Tibial artery (tissue), 4 donors: ENCODE data around the gene SMIM38.

Experiments used
- DNase-seq, 2 donors: peaks; one replicate each; pipeline ENCODE4 v3.0.0-alpha.2; 2019
- H3K27ac ChIP-seq, 2 donors: fragments of 200-600 bp; sonication (generic) in 1 of 2; 1 replicate in 1 of 2; 2 replicates in 1 of 2; pipeline ENCODE4 v1.5.1; 2018 to 2019; ENCODE audit warnings: mild to moderate bottlenecking in 1 of 2
- H3K27me3 ChIP-seq, 2 donors: fragments of 200-600 bp; sonication (generic) in 1 of 2; one replicate each; pipeline versions ENCODE4 v1.5.1 to v1.6.0; 2016 to 2019
- H3K36me3 ChIP-seq, 3 donors: fragments of 200-600 bp; sonication (generic) in 2 of 3; one replicate each; pipeline ENCODE4 v1.5.1; 2016 to 2019; ENCODE audit warnings: mild to moderate bottlenecking in 2 of 3
- H3K4me1 ChIP-seq, 4 donors: fragments of 200-600 bp; sonication (generic) in 2 of 4; 1 replicate in 3 of 4; 2 replicates in 1 of 4; pipeline ENCODE4 v1.5.1; 2016 to 2019
- H3K4me3 ChIP-seq, 2 donors: fragments of 200-600 bp; sonication (generic) in 1 of 2; 1 replicate in 1 of 2; 2 replicates in 1 of 2; pipeline ENCODE4 v1.5.1; 2018 to 2019; ENCODE audit warnings: mild to moderate bottlenecking in 2 of 2
- H3K9me3 ChIP-seq, 3 donors: fragments of 200-600 bp; sonication (generic) in 1 of 3; one replicate each; pipeline ENCODE4 v1.5.1; 2016 to 2019
- intact Hi-C: fragments of 100-400 bp; cut with DNase I; formaldehyde crosslinking; loops from one replicate; pipeline ENCODE4 v1.15.0; 2023; ENCODE audit warnings: low total_unique reads
- TF ChIP-seq, protein P1 (sequence below), 2 experiments: fragments of 200-600 bp in 1 of 2; fragments of 450-650 bp in 1 of 2; IDR thresholded peaks; one replicate each; pipeline ENCODE4 v1.5.1; 2017 to 2019; ENCODE audit warnings: antibody characterized with exemption in 2 of 2, mild to moderate bottlenecking in 1 of 2, moderate library complexity in 1 of 2

Gene SMIM38

DNA sequence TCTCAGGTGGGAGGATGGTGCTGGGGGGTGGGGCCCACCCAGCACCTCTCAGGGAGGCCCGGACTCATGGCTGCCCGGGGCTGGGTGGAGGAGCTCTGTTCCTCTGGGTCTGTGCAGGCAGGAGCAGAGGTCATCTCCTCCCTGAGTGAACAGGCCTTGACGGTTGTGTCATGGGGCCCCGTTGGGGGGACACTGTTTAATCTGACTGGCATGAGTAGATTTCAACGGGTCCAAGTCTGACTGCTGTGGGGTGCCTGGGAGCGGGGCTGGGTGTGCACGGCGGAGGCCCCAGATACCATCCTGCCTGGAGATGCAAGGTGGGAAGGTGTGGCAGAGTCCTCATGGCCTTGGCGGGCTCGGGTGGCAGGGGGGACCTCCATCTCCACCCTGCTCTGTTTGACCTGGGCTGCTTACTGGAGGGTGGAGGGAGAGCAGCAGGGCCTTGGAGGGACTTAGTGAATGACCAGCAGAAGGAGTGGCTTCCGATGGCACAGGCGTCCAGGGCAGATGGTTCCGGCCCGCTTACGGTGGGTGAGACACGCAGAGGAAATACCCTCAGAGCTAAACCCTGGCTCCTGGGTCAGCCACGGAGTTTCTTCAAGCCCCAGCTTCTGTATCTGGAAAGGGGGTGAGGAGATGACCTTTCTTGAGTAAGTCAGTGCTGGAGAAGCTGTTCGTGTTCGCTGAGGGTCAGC lies 48.7 kb downstream of the SMIM38 start:
- intact Hi-C loops: no loop called here
- DNase-seq: peak; percentile 15 to 59
- Histone ChIP-seq H3K4me3 (no peak overlapping the region), H3K9me3 (peaks cover 0 to 7% (median 0%) of the 10 kb centered on the region in 3 donors), H3K36me3 (no peaks in the 10 kb centered on the region), H3K27ac (no peak overlapping the region), H3K4me1 (peaks cover 0 to 6% (median 0%) of the 10 kb centered on the region in 4 donors), H3K27me3 (peaks cover 0 to 19% of the 10 kb centered on the region in 2 donors)
- TF ChIP-seq, protein P1, sequence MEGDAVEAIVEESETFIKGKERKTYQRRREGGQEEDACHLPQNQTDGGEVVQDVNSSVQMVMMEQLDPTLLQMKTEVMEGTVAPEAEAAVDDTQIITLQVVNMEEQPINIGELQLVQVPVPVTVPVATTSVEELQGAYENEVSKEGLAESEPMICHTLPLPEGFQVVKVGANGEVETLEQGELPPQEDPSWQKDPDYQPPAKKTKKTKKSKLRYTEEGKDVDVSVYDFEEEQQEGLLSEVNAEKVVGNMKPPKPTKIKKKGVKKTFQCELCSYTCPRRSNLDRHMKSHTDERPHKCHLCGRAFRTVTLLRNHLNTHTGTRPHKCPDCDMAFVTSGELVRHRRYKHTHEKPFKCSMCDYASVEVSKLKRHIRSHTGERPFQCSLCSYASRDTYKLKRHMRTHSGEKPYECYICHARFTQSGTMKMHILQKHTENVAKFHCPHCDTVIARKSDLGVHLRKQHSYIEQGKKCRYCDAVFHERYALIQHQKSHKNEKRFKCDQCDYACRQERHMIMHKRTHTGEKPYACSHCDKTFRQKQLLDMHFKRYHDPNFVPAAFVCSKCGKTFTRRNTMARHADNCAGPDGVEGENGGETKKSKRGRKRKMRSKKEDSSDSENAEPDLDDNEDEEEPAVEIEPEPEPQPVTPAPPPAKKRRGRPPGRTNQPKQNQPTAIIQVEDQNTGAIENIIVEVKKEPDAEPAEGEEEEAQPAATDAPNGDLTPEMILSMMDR (IDR thresholded peaks at IDR 0.05): no peak

DNA sequence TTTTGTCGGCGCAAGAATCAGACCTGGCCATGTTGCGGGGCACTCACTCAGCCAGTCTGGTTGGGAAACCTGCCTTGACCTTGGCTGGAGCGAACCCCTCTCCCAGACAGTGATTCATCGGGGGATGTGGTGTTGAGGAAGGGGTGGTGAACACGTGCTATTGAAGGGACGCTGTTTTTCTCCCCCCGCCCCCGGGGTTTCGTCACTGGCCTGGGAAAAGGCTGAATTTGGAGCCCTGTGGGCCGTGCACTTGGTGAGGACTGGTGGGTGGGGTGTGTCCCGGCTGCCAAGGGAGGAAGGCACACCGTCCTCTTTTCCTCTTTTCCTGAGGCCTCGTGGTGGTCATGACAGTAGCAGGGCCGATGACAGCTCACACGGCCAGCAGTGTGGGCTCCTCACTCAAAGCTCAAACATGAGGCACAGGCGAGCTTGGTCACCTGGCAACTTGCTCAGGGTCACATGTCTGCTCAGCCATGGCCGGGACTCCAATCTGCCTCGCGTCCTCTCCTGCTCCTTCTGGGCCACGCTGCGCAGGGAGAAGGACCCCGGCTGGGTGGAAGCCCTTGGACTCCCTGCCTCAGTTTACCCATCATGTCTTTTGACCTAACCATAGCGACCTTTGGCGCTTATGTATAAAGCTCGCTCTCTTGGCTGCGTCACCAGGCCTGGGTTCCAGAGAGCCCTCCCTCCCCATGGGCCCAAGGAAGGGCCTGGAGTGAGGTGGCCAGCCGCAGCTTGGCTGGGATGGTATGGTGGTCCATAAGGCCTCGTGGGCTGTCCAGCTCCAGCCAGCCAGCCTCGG lies 49.4 kb downstream of the SMIM38 start:
- no peak overlapping the region for H3K4me3 ChIP-seq
- H3K4me1 ChIP-seq: peaks cover 0 to 6% (median 0%) of the 10 kb centered on the region in 4 donors
- peaks cover 0 to 7% (median 0%) of the 10 kb centered on the region in 3 donors for H3K9me3 ChIP-seq
- DNase-seq: peak; percentile 10 to 51
- no peak overlapping the region for H3K27ac ChIP-seq
- TF ChIP-seq, protein P1 (IDR thresholded peaks at IDR 0.05): no peak
- H3K27me3 ChIP-seq: peaks cover 0 to 22% of the 10 kb centered on the region in 2 donors
- H3K36me3 ChIP-seq: no peaks in the 10 kb centered on the region
- intact Hi-C loops: no loop called here
